GM10266 (cell line): ENCODE data around the gene GPR55.

Source experiments
- DNase-seq: peaks from one replicate; pipeline ENCODE4 v3.0.0; 2012; ENCODE audit errors: extremely low spot score
- CTCF ChIP-seq: IDR thresholded peaks from 2 replicates; pipeline ENCODE4 v1.5.1; 2012; ENCODE audit warnings: mild to moderate bottlenecking, low read depth; ENCODE audit not compliant: control insufficient read depth, insufficient read depth; ENCODE audit errors: missing control alignments

GPR55 gene

GRCh38 chr2:230925879-230926765 is 1.1 kb upstream of the GPR55 start:
- peak; percentile 48 for TF ChIP-seq CTCF
- DNase-seq: peak; percentile 61

DNA sequence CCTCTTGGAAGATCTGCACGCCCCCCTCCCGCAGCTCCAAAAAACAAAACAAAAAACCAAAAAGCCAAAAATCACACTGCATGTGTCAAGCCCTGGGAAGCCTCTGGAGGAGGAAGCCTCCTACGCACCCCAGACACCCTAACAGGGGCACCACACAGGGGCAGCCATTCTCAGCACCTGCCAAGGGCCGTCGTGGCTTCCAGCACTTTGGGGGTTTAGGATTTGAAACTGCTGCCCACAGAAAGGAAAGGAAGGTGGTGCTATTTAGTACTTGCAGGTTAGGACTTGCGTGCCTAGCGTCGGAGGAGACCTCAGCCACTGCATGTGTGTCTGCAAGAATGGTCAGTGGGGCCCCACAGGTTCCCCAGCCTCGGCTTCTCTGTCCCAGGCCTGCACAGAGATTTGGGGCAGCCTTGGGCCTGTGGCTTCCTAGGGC is 419 bp upstream of the GPR55 start:
- TF ChIP-seq CTCF: peak; percentile 3
- DNase-seq: peak; percentile 41

- no peak for TF ChIP-seq CTCF
- no peak for DNase-seq
Measured at GRCh38 chr2:230924092-230924469, 961 bp downstream of the GPR55 start.

DNA sequence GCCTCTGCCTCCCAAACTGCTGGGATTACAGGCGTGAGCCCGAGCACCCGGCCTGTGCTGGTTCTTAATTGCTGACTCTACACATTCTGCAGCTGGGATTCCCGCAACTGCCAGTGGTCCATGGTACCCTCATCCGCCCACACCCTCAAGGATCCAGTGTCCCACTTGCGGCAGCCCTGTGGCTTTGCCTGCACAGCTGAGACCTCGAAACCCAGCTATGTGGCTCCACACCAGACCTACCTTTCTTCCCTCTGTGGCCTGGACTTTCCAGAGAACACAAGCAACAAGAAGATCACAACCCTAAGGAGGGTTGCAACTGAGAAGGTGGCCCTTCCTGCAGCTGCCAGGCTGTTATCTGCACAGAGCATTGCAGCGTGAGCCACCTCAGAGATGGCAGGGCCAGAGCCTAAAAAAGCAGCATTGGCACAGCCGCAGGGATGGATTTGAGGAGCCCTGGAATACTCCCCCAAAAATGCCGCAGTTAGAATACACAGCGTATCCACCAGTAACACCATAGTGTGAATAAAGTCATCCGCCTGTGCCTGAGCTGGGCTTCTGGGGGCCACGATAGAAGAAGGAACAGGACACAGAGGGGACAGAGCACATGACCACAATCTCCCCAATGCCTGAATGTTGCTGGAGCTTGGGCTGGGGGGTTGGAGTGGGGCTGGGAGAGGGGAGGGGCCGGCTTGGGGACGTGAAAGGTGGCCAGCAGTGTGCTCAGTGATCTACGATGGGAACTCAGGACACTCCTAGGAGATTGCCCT is 1.9 kb downstream of the GPR55 start:
- DNase-seq: no peak
- TF ChIP-seq CTCF: no peak

DNA sequence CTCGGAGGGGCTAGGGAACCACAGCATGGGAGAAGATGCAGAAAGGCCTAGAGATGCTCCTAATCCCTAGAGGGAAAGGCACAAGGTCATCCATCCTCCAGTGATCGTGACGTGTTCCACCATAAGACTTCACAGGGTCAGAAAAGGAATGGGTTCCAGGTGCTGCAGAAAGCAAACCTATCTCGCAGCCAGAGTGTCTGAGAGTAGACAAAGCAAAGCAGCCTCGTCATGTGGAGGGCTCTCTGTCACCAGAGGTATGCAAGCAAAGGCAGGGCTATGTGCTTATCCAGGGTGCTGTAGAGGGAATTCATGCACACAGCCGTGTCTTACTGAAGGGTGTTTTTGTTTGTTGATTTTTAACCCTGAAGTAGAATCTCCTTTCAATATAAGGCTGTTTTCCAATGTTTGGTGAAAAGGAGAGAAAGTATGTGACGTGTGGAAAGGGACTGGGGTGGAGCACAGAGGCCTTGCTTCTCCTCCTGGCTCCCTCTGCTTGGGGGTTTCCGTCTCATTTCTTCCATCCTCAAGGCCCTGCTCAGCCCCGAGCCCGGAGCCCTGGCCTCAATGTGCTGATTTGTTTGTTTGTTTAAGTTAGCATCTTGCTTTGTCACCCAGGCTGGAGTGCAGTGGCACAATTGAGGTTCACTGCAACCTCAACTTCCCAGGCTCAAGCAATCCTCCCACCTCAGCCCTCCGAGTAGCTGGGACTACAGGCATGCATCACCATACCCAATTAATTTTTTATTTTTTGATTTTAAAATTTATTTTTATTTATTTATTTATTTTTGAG is 3.0 kb downstream of the GPR55 start:
- no peak for TF ChIP-seq CTCF
- DNase-seq: no peak

- DNase-seq: no peak
- TF ChIP-seq CTCF: no peak
Measured at GRCh38 chr2:230920167-230920566, 4.9 kb downstream of the GPR55 start.
